Measurements from ENCODE around the gene LGR5. TPM values are rescaled to one million over a fixed set of nuclear protein-coding genes. Genes with fewer than 3 reads are reported as not detected.

Gene LGR5
- total and polyA plus RNA-seq, 10 of the 15 experiments (the other 5 are each of a cell fraction or from before 2014, with no cell fraction given) = 2.1 TPM; not detected in 9

GRCh38 chr12:71393625-71394024, 46.0 kb upstream of the LGR5 start:
- DNase-seq (ENCODE audit: low read depth, low spot score) (no peak), ATAC-seq (no peak), FAIRE-seq (no peak)
- no peaks in the 10 kb centered on the region for H4K20me1 ChIP-seq (ENCODE audit: control insufficient read depth, insufficient read depth)
- ChIA-PET POLR2A (no interaction called here), CTCF (interaction anchor here (1.4 to 1.5 kb wide), 3 partner anchors 10 to 22 kb away, joined by 4 to 8 read pairs (median 8); no protein-coding TSS in a partner anchor), RAD21 (ENCODE audit: unreplicated experiment) (no interaction called here), SMC1A (ENCODE audit: uncharacterized antibody, unreplicated experiment) (no interaction called here)
- no peak overlapping the region for H3K4me3 ChIP-seq
- in situ Hi-C loops (cut with MboI) = no loop called here
- no peak overlapping the region for H3K9ac ChIP-seq (ENCODE audit: control insufficient read depth, insufficient read depth, low read length)
- no peaks in the 10 kb centered on the region for H3K36me3 ChIP-seq (ENCODE audit: control insufficient read depth in 2 of 2, insufficient read depth in 2 of 2, low read length in 1 of 2)
- H3K4me1 ChIP-seq (ENCODE audit: control insufficient read depth, insufficient read depth, low read length) = no peaks in the 10 kb centered on the region
- no peak overlapping the region for H3K4me2 ChIP-seq (ENCODE audit: control insufficient read depth, insufficient read depth)
- WGBS (ENCODE audit: insufficient coverage, insufficient replicate concordance, low lambda C conversion rate, missing lambda C conversion rate) = 61% methylated on average over 4 of the region's 4 CpGs
- no peaks in the 10 kb centered on the region for H3K79me2 ChIP-seq (ENCODE audit: control insufficient read depth, insufficient read depth, low read length)
- TF ChIP-seq GATAD2B (conservative IDR thresholded peaks at IDR 0.05; ENCODE audit: low read depth) = no peak
- TF ChIP-seq RAD51 (IDR thresholded peaks at IDR 0.05) = no peak
- TF ChIP-seq POU2F2 (IDR thresholded peaks at IDR 0.05; ENCODE audit: borderline replicate concordance, low read depth, low read length) = no peak
- TF ChIP-seq TARDBP (IDR thresholded peaks at IDR 0.05; ENCODE audit: borderline replicate concordance) = no peak
- H2AFZ ChIP-seq (ENCODE audit: control insufficient read depth, low read depth, low read length) = no peak overlapping the region
- intact Hi-C loops (cut with micrococcal nuclease; ENCODE audit: unreplicated experiment) = loop anchor here (2.0 to 5.0 kb wide), 2 partner anchors 177 to 656 kb away; no protein-coding TSS in a partner anchor
- no TSS peak for BruUV-seq (replicated peaks)
- no peaks in the 10 kb centered on the region for H3K27me3 ChIP-seq (replicated peaks in 1 of 2; ENCODE audit: control insufficient read depth in 2 of 2, insufficient read depth in 2 of 2, low read length in 1 of 2)
- H3K27ac ChIP-seq (ENCODE audit: control insufficient read depth, insufficient read depth) = no peak overlapping the region
- H3K9me3 ChIP-seq (replicated peaks; ENCODE audit: control insufficient read depth, insufficient read depth, low read length) = no peaks in the 10 kb centered on the region

GRCh38 chr12:71397433-71397954, 42.1 kb upstream of the LGR5 start:
- no peak overlapping the region for H3K4me2 ChIP-seq (ENCODE audit: control insufficient read depth, insufficient read depth)
- SMC1A ChIA-PET (ENCODE audit: uncharacterized antibody, unreplicated experiment) = no interaction called here
- no peak for TF ChIP-seq POLR2AphosphoS2 (IDR thresholded peaks at IDR 0.05; ENCODE audit: low read depth, low read length)
- TF ChIP-seq EZH2 (IDR thresholded peaks at IDR 0.05; ENCODE audit: borderline replicate concordance, control insufficient read depth, low read depth, low read length) = no peak
- TF ChIP-seq SREBF1 (IDR thresholded peaks at IDR 0.05; ENCODE audit: low read length) = no peak
- TF ChIP-seq GATAD2B (conservative IDR thresholded peaks at IDR 0.05; ENCODE audit: low read depth) = no peak
- no peak for TF ChIP-seq NR2C1 (IDR thresholded peaks at IDR 0.05)
- TF ChIP-seq ZNF687 (IDR thresholded peaks at IDR 0.05) = no peak
- TF ChIP-seq KDM1A (IDR thresholded peaks at IDR 0.05; ENCODE audit: borderline replicate concordance) = no peak
- no peak for TF ChIP-seq PKNOX1 (IDR thresholded peaks at IDR 0.05)
- TF ChIP-seq USF1 (IDR thresholded peaks at IDR 0.05; ENCODE audit: borderline replicate concordance, extremely low read length, insufficient read depth, low read depth, low read length) = no peak

More at GRCh38 chr12:71397433-71397954, 42.1 kb upstream of the LGR5 start:
- no peaks in the 10 kb centered on the region for H3K27me3 ChIP-seq (replicated peaks in 1 of 2; ENCODE audit: control insufficient read depth in 2 of 2, insufficient read depth in 2 of 2, low read length in 1 of 2)
- in situ Hi-C loops (cut with MboI) = no loop called here
- 0% methylated on average over 1 of the region's 1 CpG for WGBS (ENCODE audit: insufficient coverage, insufficient replicate concordance, low lambda C conversion rate, missing lambda C conversion rate)
- FAIRE-seq (no peak), DNase-seq (ENCODE audit: low read depth, low spot score) (no peak), ATAC-seq (no peak)
- H3K4me1 ChIP-seq (ENCODE audit: control insufficient read depth, insufficient read depth, low read length) = no peaks in the 10 kb centered on the region
- no peak overlapping the region for H2AFZ ChIP-seq (ENCODE audit: control insufficient read depth, low read depth, low read length)
- H3K79me2 ChIP-seq (ENCODE audit: control insufficient read depth, insufficient read depth, low read length) = no peaks in the 10 kb centered on the region
- no TSS peak for BruUV-seq (replicated peaks)
- no peak overlapping the region for H3K27ac ChIP-seq (ENCODE audit: control insufficient read depth, insufficient read depth)
- no peaks in the 10 kb centered on the region for H4K20me1 ChIP-seq (ENCODE audit: control insufficient read depth, insufficient read depth)
- H3K9me3 ChIP-seq (replicated peaks; ENCODE audit: control insufficient read depth, insufficient read depth, low read length) = no peaks in the 10 kb centered on the region
- ChIA-PET CTCF (no interaction called here), RAD21 (ENCODE audit: unreplicated experiment) (no interaction called here), POLR2A (no interaction called here)
- H3K4me3 ChIP-seq = no peak overlapping the region
- H3K36me3 ChIP-seq (ENCODE audit: control insufficient read depth in 2 of 2, insufficient read depth in 2 of 2, low read length in 1 of 2) = no peaks in the 10 kb centered on the region
- H3K9ac ChIP-seq (ENCODE audit: control insufficient read depth, insufficient read depth, low read length) = no peak overlapping the region
- intact Hi-C loops (cut with micrococcal nuclease; ENCODE audit: unreplicated experiment) = no loop called here

Measured in GM12878 (cell line).